PC-9 (cell line): Measurements from ENCODE around the gene CBX8. TPM values are rescaled to one million over a fixed set of nuclear protein-coding genes. Genes with fewer than 3 reads are reported as not detected.
A peak's percentile ranks its signal among the peaks of the same experiment; 100 is the strongest.

Experiments used
- BruUV-seq: library from RNA; stranded (reverse); fragments of 400-500 nt; replicated peaks from 2 replicates; lab custom pipeline; 2021; lab: Mats Ljungman, UMichigan
- CTCF ChIA-PET: fragments of 300-600 bp; sonication (Branson Sonifier 250); formaldehyde crosslinking; loops from one replicate; lab custom pipeline; 2022; ENCODE audit warnings: antibody characterized with exemption; lab: Charles Lee
- POLR2A ChIA-PET: fragments of 300-600 bp; sonication (Branson Sonifier 250); formaldehyde crosslinking; loops from one replicate; lab custom pipeline; 2022; ENCODE audit warnings: antibody characterized with exemption; ENCODE audit not compliant: unreplicated experiment; lab: Charles Lee
- DNase-seq, 2 experiments: peaks; one replicate each; pipeline versions ENCODE4 v3.0.0 to v3.0.0-alpha.2; 2015 to 2022; ENCODE audit warnings: mixed read lengths in 1 of 2
- H2AFZ ChIP-seq: fragments of 200-600 bp; sonication (generic); 2 replicates; pipeline ENCODE4 v1.8.1; 2017; ENCODE audit warnings: antibody characterized with exemption
- H3F3A ChIP-seq: fragments of 200-600 bp; sonication (generic); 2 replicates; pipeline ENCODE4 v1.8.1; 2017; ENCODE audit warnings: antibody characterized with exemption, mild to moderate bottlenecking, low read depth; ENCODE audit not compliant: insufficient read depth
- H3K27ac ChIP-seq: fragments of 200-600 bp; sonication (generic); 2 replicates; pipeline ENCODE4 v1.6.1; 2016; ENCODE audit warnings: mixed run types
- H3K27me3 ChIP-seq: fragments of 200-600 bp; sonication (generic); 2 replicates; pipeline ENCODE4 v1.6.1; 2016; ENCODE audit warnings: low read depth, mixed run types; ENCODE audit not compliant: insufficient read depth
- H3K36me3 ChIP-seq: fragments of 200-600 bp; sonication (generic); 2 replicates; pipeline ENCODE4 v1.6.1; 2016; ENCODE audit warnings: low read depth, mixed run types
- H3K4me1 ChIP-seq: fragments of 200-600 bp; sonication (generic); replicated peaks from 2 replicates; pipeline ENCODE4 v1.6.1; 2016; ENCODE audit warnings: mixed run types; ENCODE audit not compliant: insufficient read depth
- H3K4me2 ChIP-seq: fragments of 200-600 bp; sonication (generic); 2 replicates; pipeline ENCODE4 v1.6.1; 2017; ENCODE audit warnings: mixed run types
- H3K4me3 ChIP-seq: fragments of 200-600 bp; sonication (generic); 2 replicates; pipeline ENCODE4 v1.6.1; 2016; ENCODE audit warnings: mixed run types
- H3K79me2 ChIP-seq: fragments of 200-600 bp; sonication (generic); 2 replicates; pipeline ENCODE4 v1.6.1; 2017; ENCODE audit warnings: low read depth, mixed run types
- H3K9me2 ChIP-seq: fragments of 200-600 bp; sonication (generic); 2 replicates; pipeline ENCODE4 v1.8.1; 2017; ENCODE audit warnings: mild to moderate bottlenecking; ENCODE audit not compliant: insufficient read depth
- H3K9me3 ChIP-seq: fragments of 200-600 bp; sonication (generic); 2 replicates; pipeline ENCODE4 v1.8.1; 2016; ENCODE audit warnings: low read depth; ENCODE audit not compliant: insufficient read depth
- H4K20me1 ChIP-seq: fragments of 200-600 bp; sonication (generic); 2 replicates; pipeline ENCODE4 v1.8.1; 2017; ENCODE audit not compliant: insufficient read depth
- CTCF ChIP-seq: fragments of 200-600 bp; sonication (generic); conservative IDR thresholded peaks from 2 replicates; pipeline ENCODE4 v1.6.1; 2017; ENCODE audit warnings: mixed run types, antibody characterized with exemption, mild to moderate bottlenecking, moderate library complexity
- EZH2 ChIP-seq: fragments of 200-600 bp; sonication (generic); IDR thresholded peaks from 2 replicates; pipeline ENCODE4 v1.8.0; 2017; ENCODE audit warnings: antibody characterized with exemption, low read depth
- intact Hi-C: fragments of 100-400 bp; cut with micrococcal nuclease; formaldehyde crosslinking; loops from one replicate; pipeline ENCODE4 v1.10.0; 2022; ENCODE audit not compliant: unreplicated experiment
- total RNA-seq: library from RNA; stranded (reverse); gene quantifications from 2 replicates; pipeline ENCODE4 v1.2.3, GENCODE V29; 2021

The CBX8 gene
- total RNA-seq, 1 experiment from 2014 or later = 14.2 TPM

- DNase-seq = peak; percentile 37 to 43
- no peaks in the 10 kb centered on the region for H3K36me3 ChIP-seq
- H3K4me2 ChIP-seq = peak overlapping the region; percentile 84
- H2AFZ ChIP-seq = peak overlapping the region; percentile 77
- H3K9me3 ChIP-seq = no peaks in the 10 kb centered on the region
- POLR2A ChIA-PET = interaction anchor here (0.5 to 0.6 kb wide), 2 partner anchors 37 to 162 kb away, joined by 3 to 8 read pairs; no protein-coding TSS in a partner anchor
- BruUV-seq = no TSS peak
- no peaks in the 10 kb centered on the region for H3K9me2 ChIP-seq
- peaks cover 10% of the 10 kb centered on the region; the same call in 1 of the 2 replicates for H3K4me1 ChIP-seq
- H3K79me2 ChIP-seq = peaks cover 8% of the 10 kb centered on the region; the same call in 1 of the 2 replicates
- intact Hi-C loops = loop anchor here (2.0 kb wide), 1 partner anchor 116 kb away; no protein-coding TSS in a partner anchor
- no peaks in the 10 kb centered on the region for H4K20me1 ChIP-seq
- CTCF ChIA-PET = no interaction called here
- no peaks in the 10 kb centered on the region; the same call in 1 of the 2 replicates for H3F3A ChIP-seq
- H3K27ac ChIP-seq = no peak overlapping the region
- H3K27me3 ChIP-seq = peaks cover 30% of the 10 kb centered on the region
- peak overlapping the region; percentile 61 for H3K4me3 ChIP-seq
- TF ChIP-seq EZH2 (no peak), CTCF (no peak)
Observed at GRCh38 chr17:79800325-79801155, 3.7 kb upstream of the CBX8 start.

- Histone ChIP-seq H4K20me1 (no peaks in the 10 kb centered on the region), H3K36me3 (no peaks in the 10 kb centered on the region), H3F3A (no peaks in the 10 kb centered on the region; the same call in 1 of the 2 replicates), H3K79me2 (peaks cover 8% of the 10 kb centered on the region; the same call in 1 of the 2 replicates), H3K9me2 (no peaks in the 10 kb centered on the region), H2AFZ (no peak overlapping the region), H3K27ac (no peak overlapping the region), H3K27me3 (peaks cover 24% of the 10 kb centered on the region), H3K9me3 (no peaks in the 10 kb centered on the region), H3K4me1 (peaks cover 10% of the 10 kb centered on the region; the same call in 1 of the 2 replicates), H3K4me2 (peak overlapping the region; percentile 84), H3K4me3 (peak overlapping the region; percentile 61; the same call in 1 of the 2 replicates)
- DNase-seq = no peak
- intact Hi-C loops = loop anchor here (2.0 kb wide), 1 partner anchor 117 kb away; no protein-coding TSS in a partner anchor
- ChIA-PET POLR2A (interaction anchor here (0.6 kb wide), 1 partner anchor 161 kb away, joined by 3 read pairs; no protein-coding TSS in a partner anchor), CTCF (no interaction called here)
- TF ChIP-seq CTCF (no peak), EZH2 (no peak)
- BruUV-seq = no TSS peak
Observed at GRCh38 chr17:79799538-79800324, 2.9 kb upstream of the CBX8 start.

GRCh38 chr17:79799174-79799537 lies 2.3 kb upstream of the CBX8 start:
- no peak for DNase-seq
- no TSS peak for BruUV-seq
- Histone ChIP-seq H3K79me2 (peaks cover 8% of the 10 kb centered on the region; the same call in 1 of the 2 replicates), H3K36me3 (no peaks in the 10 kb centered on the region), H3K4me3 (no peak overlapping the region), H3F3A (no peaks in the 10 kb centered on the region; the same call in 1 of the 2 replicates), H3K27ac (no peak overlapping the region), H3K9me3 (no peaks in the 10 kb centered on the region), H4K20me1 (no peaks in the 10 kb centered on the region), H2AFZ (no peak overlapping the region), H3K9me2 (no peaks in the 10 kb centered on the region), H3K27me3 (peaks cover 21% of the 10 kb centered on the region; the same call in 1 of the 2 replicates), H3K4me2 (no peak overlapping the region), H3K4me1 (peaks cover 10% of the 10 kb centered on the region; the same call in 1 of the 2 replicates)
- intact Hi-C loops = no loop called here
- ChIA-PET POLR2A (no interaction called here), CTCF (no interaction called here)
- TF ChIP-seq CTCF = no peak
- TF ChIP-seq EZH2 = no peak
